Liver (tissue), 9 donors: Measurements from ENCODE around the gene FLNA. TPM values are rescaled to one million over a fixed set of nuclear protein-coding genes. Genes with fewer than 3 reads are reported as not detected.

Experiments
- DNase-seq: peaks from one replicate; pipeline ENCODE4 v3.0.0-alpha.2; 2017; ENCODE audit warnings: low spot score
- H3K27ac ChIP-seq, 2 donors: one replicate each; pipeline ENCODE4 v1.7.0; 2013; ENCODE audit warnings: inconsistent platforms in 2 of 2, low read length in 2 of 2, control low read depth in 1 of 2, low read depth in 1 of 2, mild to moderate bottlenecking in 1 of 2
- H3K27me3 ChIP-seq, 4 donors: one replicate each; pipeline versions ENCODE4 v1.6.1 to v1.7.0; 2013; ENCODE audit warnings: low read length in 3 of 4, inconsistent platforms in 1 of 4, mild to moderate bottlenecking in 1 of 4, moderate library complexity in 1 of 4; ENCODE audit not compliant: control insufficient read depth in 4 of 4, insufficient read depth in 4 of 4
- H3K36me3 ChIP-seq, 4 donors: one replicate each; pipeline versions ENCODE4 v1.6.1 to v1.7.0; 2013; ENCODE audit warnings: low read length in 3 of 4, mild to moderate bottlenecking in 3 of 4, low read depth in 1 of 4, moderate library complexity in 1 of 4; ENCODE audit not compliant: control insufficient read depth in 4 of 4, insufficient read depth in 3 of 4
- H3K4me1 ChIP-seq, 4 donors: one replicate each; pipeline versions ENCODE4 v1.6.1 to v1.7.0; 2013; ENCODE audit warnings: low read length in 3 of 4, mild to moderate bottlenecking in 3 of 4, moderate library complexity in 1 of 4; ENCODE audit not compliant: control insufficient read depth in 4 of 4, insufficient read depth in 4 of 4
- H3K4me3 ChIP-seq, 3 donors: one replicate each; pipeline versions ENCODE4 v1.6.1 to v1.7.0; 2013; ENCODE audit warnings: low read length in 3 of 3, control low read depth in 1 of 3, low read depth in 1 of 3, mild to moderate bottlenecking in 1 of 3
- H3K9ac ChIP-seq, 2 donors: one replicate each; pipeline ENCODE4 v1.7.0; 2013; ENCODE audit warnings: low read length in 2 of 2, mild to moderate bottlenecking in 2 of 2, moderate library complexity in 2 of 2, control low read depth in 1 of 2, low read depth in 1 of 2
- H3K9me3 ChIP-seq, 4 donors: one replicate each; pipeline versions ENCODE4 v1.6.1 to v1.7.0; 2013; ENCODE audit warnings: low read length in 3 of 4; ENCODE audit not compliant: control insufficient read depth in 4 of 4
- EGR1 ChIP-seq, 2 donors: IDR thresholded peaks; 2 replicates each; pipeline ENCODE4 v1.6.1; 2016 to 2018; ENCODE audit warnings: antibody characterized with exemption in 2 of 2, low read depth in 2 of 2
- FOXA2 ChIP-seq: IDR thresholded peaks from 2 replicates; pipeline ENCODE4 v1.6.1; 2016; ENCODE audit warnings: antibody characterized with exemption
- GABPA ChIP-seq, 2 donors: IDR thresholded peaks in 1 of 2; conservative IDR thresholded peaks in 1 of 2; 2 replicates each; pipeline ENCODE4 v1.6.1; 2016; ENCODE audit warnings: antibody characterized with exemption in 2 of 2, mild to moderate bottlenecking in 1 of 2, moderate library complexity in 1 of 2
- HNF4G ChIP-seq: IDR thresholded peaks from 2 replicates; pipeline ENCODE4 v1.6.1; 2016; ENCODE audit warnings: antibody characterized with exemption
- JUND ChIP-seq, 2 donors: IDR thresholded peaks; 2 replicates each; pipeline ENCODE4 v1.6.1; 2016; ENCODE audit warnings: antibody characterized with exemption in 2 of 2
- NR2F2 ChIP-seq: IDR thresholded peaks from 2 replicates; pipeline ENCODE4 v1.6.1; 2016; ENCODE audit warnings: antibody characterized with exemption
- RAD21 ChIP-seq, 2 donors: IDR thresholded peaks; 2 replicates each; pipeline ENCODE4 v1.6.1; 2016; ENCODE audit warnings: antibody characterized with exemption in 2 of 2, mild to moderate bottlenecking in 2 of 2
- REST ChIP-seq: IDR thresholded peaks from 2 replicates; pipeline ENCODE4 v1.6.1; 2016; ENCODE audit warnings: antibody characterized with exemption, mild to moderate bottlenecking
- TAF1 ChIP-seq: conservative IDR thresholded peaks from 2 replicates; pipeline ENCODE4 v1.6.1; 2016; ENCODE audit warnings: antibody characterized with exemption, mild to moderate bottlenecking
- YY1 ChIP-seq: IDR thresholded peaks from 2 replicates; pipeline ENCODE4 v1.6.1; 2016; ENCODE audit warnings: antibody characterized with exemption, mild to moderate bottlenecking
- ZBTB33 ChIP-seq: IDR thresholded peaks from 2 replicates; pipeline ENCODE4 v1.6.1; 2016; ENCODE audit warnings: antibody characterized with exemption
- WGBS: extraction: QIAGEN DNeasy Blood & Tissue Kit; methylation state at CpG from one replicate; pipeline ENCODE4 v1.1.7; 2013; 5-methylcytosine and 5-hydroxymethylcytosine counted together
- polyA plus RNA-seq, 2 donors: library from polyadenylated mRNA; stranded (reverse) in 1 of 2; unstranded in 1 of 2; fragments of 200-250 nt in 1 of 2; fragments of >200 nt in 1 of 2; fragmentation: Nextera tagmentation in 1 of 2; extraction: Ambion mirVana in 1 of 2; gene quantifications; one replicate each; pipeline versions ENCODE4 v1.2.1 to v1.2.3, GENCODE V29; 2013 to 2015
- total RNA-seq, 2 donors: library from RNA; depleted of rRNA; stranded (reverse); fragments of >200 nt; gene quantifications; one replicate each; pipeline ENCODE4 v1.2.3, GENCODE V29; 2014
- TF ChIP-seq, protein P1 (sequence below): IDR thresholded peaks from 2 replicates; pipeline ENCODE4 v1.6.1; 2016; ENCODE audit warnings: antibody characterized with exemption
- donor health status: healthy.
- donor health status: healthy.
- donor health status: healthy.
- donor health status: healthy.
- donor health status: healthy.

The FLNA gene
- total and polyA plus RNA-seq, 4 donors, result 23.4 to 152 (median 118) TPM

- 95% methylated on average over 27 of the region's 27 CpGs for WGBS
- no peak overlapping the region for H3K27ac ChIP-seq
Measured at GRCh38 chrX:154357205-154357604, 17.2 kb downstream of the FLNA start.

GRCh38 chrX:154356596-154356995 is 17.8 kb downstream of the FLNA start:
- Histone ChIP-seq H3K9ac (no peak overlapping the region), H3K27ac (no peak overlapping the region), H3K4me1 (peaks cover 3 to 20% (median 9%) of the 10 kb centered on the region in 4 donors), H3K9me3 (no peaks in the 10 kb centered on the region), H3K36me3 (peaks cover 0 to 6% (median 4%) of the 10 kb centered on the region in 4 donors), H3K27me3 (no peaks in the 10 kb centered on the region), H3K4me3 (no peak overlapping the region)
- TF ChIP-seq REST, result no peak
- TF ChIP-seq FOXA2, result no peak
- DNase-seq, result no peak
- 95% methylated on average over 13 of the region's 13 CpGs for WGBS

More at GRCh38 chrX:154357205-154357604, 17.2 kb downstream of the FLNA start:
- Histone ChIP-seq H3K36me3 (peaks cover 0 to 7% (median 3%) of the 10 kb centered on the region in 4 donors), H3K9me3 (no peaks in the 10 kb centered on the region), H3K9ac (no peak overlapping the region), H3K4me1 (peaks cover 3 to 19% (median 8%) of the 10 kb centered on the region in 4 donors), H3K4me3 (no peak overlapping the region), H3K27me3 (no peaks in the 10 kb centered on the region)
- TF ChIP-seq RAD21 (IDR thresholded peaks at IDR 0.05) (no peak), HNF4G (no peak), GABPA (IDR thresholded peaks at IDR 0.05 in 1 of 2, conservative IDR thresholded peaks at IDR 0.05 in 1 of 2) (no peak), JUND (IDR thresholded peaks at IDR 0.05) (no peak), REST (no peak), ZBTB33 (no peak), FOXA2 (no peak)
- no peak for DNase-seq

DNA sequence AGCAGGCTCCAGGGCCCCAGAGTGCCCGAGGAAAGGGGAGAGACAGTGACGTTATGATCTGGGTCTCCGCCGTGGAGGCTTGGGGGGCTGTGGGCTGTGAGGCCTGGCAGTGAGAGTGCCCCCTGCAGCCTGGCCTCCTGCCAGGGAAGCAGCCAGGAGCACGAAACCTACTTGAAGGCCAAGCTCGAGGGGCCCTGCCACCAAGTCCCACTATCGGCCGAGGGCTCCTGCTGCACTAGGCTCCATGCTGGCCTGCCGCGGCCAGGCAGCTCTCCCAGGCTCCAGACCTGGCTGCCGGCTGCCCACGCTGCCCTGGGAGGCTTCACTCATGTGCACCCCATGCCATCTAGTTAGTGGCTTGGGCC is 18.7 kb downstream of the FLNA start:
- Histone ChIP-seq H3K9ac (no peak overlapping the region), H3K27ac (no peak overlapping the region), H3K4me1 (peaks cover 5 to 27% (median 9%) of the 10 kb centered on the region in 4 donors), H3K36me3 (peaks cover 0 to 6% (median 4%) of the 10 kb centered on the region in 4 donors), H3K4me3 (no peak overlapping the region), H3K27me3 (no peaks in the 10 kb centered on the region), H3K9me3 (no peaks in the 10 kb centered on the region)
- WGBS, result 89% methylated on average over 12 of the region's 12 CpGs
- DNase-seq, result no peak
- no peak for TF ChIP-seq NR2F2
- TF ChIP-seq EGR1 (IDR thresholded peaks at IDR 0.05; ENCODE audit: low read depth in 2 of 2), result no peak
- no peak for TF ChIP-seq TAF1
- TF ChIP-seq REST, result no peak
- TF ChIP-seq, protein P1, sequence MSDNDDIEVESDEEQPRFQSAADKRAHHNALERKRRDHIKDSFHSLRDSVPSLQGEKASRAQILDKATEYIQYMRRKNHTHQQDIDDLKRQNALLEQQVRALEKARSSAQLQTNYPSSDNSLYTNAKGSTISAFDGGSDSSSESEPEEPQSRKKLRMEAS, result no peak
- TF ChIP-seq YY1, result no peak
- TF ChIP-seq RAD21 (IDR thresholded peaks at IDR 0.05), result no peak
- no peak for TF ChIP-seq HNF4G
